HG03039 (cell line): Measurements from ENCODE around the gene FBXL7.

Experiments
- ATAC-seq: cut with Tn5 transposase; IDR thresholded peaks from one replicate; pipeline ENCODE4 v1.9.1; 2021; ENCODE audit warnings: mild to moderate bottlenecking, moderate library complexity; ENCODE audit not compliant: unreplicated experiment

FBXL7 gene

DNA sequence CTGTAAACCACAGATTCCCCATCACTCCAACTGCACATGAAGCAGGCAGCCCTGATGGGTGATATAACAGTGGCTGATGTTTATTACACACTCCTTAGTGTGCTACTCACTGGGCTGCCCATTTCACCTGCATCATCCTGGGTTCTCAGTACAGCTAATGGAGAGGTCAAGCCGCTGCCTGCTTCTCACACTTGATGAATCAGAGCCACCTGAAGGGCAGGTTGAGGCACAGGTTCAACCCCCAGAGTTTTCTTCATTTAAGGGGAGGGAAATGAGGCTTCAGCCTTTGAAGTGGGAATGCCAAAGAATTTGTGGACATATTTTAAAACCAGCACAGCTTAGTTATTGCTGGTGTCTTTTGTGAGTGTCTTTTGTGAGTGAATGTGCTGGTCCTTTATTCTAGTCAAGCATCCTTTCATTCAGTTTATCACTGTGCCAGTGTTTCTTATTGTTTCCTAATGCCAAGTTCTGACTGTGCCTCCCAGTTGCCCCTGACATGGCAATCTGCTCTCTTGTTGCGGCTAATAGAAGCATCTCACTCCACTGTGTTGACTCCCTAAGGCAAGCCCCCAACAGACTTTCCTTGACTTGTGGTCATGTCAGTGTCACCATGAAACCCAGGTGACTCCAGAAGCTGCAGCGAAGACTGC is 109.2 kb downstream of the FBXL7 start:
- ATAC-seq, result no peak

DNA sequence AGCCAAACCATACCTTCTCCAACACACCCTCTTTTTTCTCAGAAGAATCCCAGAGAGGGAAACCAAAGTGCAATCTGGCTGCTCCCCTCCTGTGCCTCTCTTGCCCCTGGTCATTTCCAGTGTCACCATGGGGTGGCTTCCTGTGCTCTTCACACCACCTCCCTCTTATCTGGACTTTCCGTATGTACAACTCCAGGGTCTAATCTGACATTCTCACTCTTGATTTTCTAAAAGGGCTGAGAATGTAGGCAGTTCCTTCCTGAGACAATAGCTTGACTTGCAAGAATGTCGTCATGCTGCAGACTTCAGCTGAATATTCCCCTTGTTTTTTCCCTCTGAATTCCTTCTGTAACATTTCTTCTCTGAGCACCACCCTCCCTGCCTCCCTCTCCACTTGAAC is 110.2 kb downstream of the FBXL7 start:
- ATAC-seq, result no peak

DNA sequence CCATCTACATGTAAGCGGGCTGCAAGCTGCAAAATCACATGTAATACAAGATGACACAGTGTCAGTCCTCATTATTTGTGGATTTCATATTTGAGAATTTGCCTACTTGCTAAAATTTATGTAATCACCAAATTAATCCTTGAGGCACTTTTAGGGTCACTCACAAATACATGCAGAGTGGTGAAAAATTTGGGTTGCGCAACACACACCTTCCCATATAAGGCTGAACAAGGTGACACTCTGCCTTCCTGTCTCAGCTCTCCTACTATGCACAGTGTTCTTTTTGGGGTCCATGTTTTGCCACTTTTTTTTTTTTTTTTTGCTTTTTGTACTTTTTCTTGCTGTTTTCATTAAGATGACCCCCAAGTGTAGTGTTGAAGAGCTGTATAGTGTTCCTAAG is 111.0 kb downstream of the FBXL7 start:
- no peak for ATAC-seq

DNA sequence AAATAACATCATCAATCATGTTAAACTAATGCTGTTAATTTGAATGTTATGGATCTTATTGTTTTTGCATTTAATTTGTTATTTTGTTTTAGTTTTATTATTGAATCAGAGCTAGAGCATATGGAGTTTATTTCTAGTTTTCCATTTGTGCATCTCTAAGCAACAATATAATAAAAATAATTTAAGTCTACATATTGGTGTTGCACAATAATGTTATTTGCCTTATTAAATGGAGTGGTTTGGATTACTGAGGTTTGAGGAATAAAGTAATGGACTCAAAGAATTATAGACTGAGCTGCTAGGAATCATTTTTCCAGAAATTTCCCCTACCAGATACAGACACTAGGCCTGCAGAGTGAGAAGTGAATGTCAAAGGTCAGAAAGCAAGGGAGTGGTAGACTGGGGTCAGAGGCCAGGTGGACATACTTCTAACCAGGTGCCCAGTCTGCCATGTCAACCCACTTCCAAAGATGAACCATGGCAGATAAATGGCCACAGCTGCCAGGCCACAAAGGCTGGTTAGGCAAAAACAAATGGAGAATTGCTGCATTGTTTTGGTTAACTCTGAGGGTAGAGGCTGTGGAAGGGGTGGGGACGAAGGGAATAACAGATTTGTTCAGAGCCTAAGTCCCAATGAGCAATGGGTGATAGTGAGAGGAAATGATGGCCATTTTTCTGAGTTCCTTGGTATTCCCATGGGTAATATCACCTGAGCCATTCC is 113.1 kb downstream of the FBXL7 start:
- no peak for ATAC-seq

DNA sequence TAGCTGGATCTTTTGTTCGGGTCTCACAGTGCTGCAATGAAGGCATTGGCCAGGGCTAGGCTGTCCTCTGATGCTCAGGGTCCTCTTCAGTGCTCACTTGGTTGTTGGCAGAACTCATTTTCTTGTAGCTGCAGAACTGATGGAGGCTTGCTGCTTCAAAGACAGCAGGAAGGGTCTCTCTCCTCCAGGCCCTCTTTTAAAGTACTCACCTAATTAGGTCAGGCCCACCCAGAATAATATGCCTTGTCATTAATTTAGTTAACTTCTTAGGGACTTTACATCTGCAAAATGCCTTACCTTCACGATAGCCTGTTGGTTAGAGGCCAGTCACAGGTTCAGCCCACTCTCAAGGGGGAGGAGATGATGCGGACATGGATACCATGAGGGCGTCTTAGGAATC is 114.7 kb downstream of the FBXL7 start:
- no peak for ATAC-seq

DNA sequence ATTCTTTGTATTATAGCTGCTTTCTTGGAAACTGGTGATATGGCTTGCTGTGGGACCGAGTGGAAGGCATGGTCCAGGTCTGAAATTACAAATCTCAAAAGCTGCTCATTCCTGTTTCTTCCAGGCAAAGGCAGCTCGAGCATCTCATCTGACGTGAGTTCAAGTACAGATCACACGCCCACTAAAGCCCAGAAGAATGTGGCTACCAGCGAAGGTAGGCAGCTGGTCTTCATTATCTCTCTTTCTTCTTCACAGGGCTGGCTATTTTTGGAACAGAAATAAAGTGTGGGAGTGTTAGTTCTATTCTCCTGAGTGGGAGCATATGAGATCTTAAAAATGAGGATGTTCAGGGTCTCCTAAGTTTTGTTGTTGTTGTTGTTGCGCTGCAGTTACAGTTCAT is 115.9 kb downstream of the FBXL7 start:
- no peak for ATAC-seq

DNA sequence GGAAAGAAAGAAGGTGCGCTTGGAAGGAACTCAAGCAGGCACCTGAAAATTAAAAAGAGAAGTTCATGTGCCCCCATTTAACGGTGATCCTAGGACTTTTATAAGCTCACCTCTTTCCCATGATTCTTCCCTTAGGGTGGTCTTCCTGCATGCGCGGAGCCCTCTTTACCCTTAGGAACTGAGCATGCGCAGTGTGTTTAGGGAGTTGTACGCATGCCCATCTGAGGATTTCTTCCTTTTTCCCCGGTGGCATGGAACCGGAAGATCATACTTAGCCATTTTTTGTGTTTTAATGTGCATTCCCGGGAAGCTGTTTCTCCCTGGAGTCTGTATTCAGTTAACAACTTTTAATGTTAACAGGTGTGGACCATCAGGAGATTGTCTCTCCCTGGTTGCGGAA is 119.0 kb downstream of the FBXL7 start:
- no peak for ATAC-seq

DNA sequence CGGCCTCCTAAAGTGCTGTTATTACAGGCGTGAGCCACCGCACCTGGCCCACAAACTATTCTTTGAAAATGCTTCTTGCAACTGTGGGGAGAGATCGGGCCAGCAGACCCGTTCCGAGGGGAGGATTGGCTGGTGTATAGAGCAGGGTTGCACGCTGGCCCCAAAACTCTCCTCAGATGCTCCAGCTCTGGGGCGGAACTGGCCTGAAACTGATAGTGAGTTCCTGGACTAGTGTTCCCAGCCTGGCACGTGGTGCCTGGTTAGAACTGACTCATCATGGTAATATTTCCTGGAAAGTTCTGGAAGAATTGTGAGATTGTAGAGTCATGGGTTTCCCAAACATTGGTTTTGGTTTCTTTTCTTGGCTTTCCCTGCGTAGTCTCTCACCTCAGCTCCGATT is 120.5 kb downstream of the FBXL7 start:
- ATAC-seq, result no peak

DNA sequence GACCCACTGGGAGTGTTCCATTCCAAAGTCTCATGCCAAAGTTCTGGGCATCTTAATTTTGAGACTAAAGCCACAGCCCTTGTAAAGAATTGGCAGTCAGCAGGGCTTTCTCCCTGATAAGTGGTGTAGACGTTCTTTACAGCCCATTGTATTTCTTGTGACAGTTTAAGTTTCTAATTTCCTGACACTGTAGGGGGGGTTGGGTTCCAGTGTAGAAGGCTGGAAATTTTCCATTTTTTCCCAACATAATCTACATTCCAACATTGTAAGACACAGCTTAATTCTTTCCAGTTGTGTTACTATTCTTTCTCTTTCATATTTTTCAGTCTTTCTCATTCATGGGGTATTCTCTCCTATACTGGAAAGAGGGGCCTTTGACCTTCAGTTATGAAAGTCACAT is 121.1 kb downstream of the FBXL7 start:
- no peak for ATAC-seq

DNA sequence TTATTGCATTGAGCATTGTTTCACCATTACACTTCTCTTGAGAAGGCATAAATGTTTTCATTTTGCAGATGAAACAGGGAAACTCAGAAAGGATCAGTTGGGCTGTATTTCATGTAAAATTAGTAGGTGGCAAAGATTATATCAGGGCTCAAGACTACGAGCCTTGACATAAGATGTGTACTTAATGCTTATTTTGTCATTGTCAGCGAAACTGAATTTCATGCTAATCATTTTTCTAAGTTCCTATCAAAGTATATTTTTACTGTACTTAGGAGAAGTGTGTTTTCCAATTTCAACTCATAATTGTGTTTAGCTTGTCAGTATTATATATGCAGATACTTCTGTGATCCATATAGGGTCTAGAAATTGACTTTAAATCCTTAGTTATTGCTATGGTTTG is 123.8 kb downstream of the FBXL7 start:
- ATAC-seq, result no peak

DNA sequence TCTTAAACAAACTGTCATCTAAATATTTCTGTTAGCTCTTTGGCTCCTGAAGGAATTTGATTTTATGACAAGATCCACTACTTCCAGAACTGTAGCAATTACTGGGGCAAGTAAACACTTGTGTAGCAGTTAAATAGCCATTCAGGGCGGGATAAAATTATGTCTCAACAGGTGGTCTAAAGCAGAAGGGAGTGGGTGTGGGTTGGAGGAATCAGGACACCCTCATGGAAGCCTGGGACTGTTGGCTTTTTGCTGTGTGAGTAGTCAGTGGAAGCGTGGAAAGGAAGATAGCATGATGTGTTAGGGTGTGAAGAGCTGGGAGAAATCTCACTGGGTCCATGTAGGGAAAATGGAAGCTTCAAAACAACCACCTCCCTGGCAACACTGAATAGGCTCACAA is 127.1 kb downstream of the FBXL7 start:
- ATAC-seq, result no peak

DNA sequence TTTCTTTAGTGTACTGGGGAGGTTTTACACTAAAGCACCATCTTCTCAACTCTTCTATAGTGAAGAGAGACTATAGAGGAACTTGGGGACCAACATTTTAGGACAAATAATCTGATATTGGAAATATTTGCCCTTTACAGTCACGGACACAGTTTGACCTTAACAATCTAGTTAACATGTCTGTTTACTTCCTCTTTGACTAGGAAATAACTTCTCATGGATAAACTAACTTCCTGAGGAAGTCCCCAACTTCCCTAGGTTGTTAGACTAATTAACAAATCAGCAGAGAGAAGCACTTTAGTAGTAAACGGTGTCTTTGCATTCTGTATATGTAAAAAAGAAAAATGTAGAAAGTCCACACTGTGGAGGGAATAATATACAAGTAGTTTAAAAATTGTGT is 127.7 kb downstream of the FBXL7 start:
- ATAC-seq, result no peak

DNA sequence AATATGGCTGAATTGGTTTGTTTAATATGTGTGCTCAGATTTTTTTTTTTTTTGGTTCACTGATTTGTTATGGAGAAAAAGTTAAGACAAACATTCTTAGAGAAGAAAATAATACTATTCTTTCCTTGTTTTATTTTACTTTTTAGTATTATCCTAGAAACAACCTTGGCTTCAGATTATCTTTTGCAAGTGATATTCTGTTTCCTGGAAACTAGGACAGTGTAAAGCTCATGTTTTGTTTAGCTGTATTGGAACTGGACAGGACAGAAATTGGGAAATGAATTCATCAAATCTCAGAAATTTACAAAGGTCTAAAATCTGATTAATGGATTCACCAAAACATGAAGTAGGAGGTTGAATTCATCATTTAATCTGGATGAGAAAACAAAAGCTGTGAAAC is 130.5 kb downstream of the FBXL7 start:
- no peak for ATAC-seq

DNA sequence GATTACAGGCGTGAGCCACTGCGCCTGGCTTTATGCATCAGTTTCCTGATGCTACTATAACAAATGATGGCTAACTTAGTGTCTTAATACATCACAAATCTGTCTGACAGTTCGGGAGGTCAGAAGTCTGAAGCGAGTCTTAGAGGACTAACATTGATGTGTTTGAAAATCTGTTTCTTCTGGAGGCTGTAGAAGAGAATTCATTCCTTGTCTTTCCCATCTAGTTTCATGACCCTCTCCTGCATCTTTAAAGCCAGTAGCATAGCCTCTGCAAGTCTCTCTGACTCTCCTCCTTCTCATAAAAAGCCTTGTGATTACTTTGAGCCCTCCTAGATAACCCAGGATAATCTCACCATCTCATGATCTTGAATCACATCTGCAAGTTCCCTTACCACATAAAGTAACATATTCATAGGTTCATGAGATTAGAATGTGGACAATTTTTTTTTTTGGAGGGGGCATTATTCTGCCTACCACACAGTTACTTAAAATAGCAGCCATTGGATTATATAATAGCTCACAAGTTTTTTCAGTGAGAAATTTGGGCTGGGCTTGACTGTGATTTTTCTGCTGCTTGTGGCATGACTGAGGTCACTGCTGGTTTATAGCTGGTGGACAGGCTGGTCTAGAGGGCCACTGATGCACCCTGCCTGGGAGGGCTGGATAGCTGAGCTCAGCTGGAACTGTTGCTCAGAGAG is 134.8 kb downstream of the FBXL7 start:
- no peak for ATAC-seq

DNA sequence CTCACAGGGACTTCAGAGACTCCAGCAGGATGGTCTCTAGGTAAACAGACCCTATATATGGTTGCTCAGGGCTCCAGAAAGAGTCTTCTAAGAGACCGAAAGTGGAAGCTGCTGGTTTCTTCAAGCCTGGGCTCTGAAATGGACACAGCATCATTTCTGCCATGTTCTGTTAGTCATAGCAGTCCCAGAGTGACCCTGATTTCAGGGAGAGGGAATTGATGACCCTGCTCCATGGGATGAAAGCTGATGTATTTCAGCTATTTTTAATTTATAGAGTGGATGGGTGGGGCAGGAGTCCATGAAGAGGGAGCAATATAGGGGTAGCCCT is 135.3 kb downstream of the FBXL7 start:
- ATAC-seq, result no peak

DNA sequence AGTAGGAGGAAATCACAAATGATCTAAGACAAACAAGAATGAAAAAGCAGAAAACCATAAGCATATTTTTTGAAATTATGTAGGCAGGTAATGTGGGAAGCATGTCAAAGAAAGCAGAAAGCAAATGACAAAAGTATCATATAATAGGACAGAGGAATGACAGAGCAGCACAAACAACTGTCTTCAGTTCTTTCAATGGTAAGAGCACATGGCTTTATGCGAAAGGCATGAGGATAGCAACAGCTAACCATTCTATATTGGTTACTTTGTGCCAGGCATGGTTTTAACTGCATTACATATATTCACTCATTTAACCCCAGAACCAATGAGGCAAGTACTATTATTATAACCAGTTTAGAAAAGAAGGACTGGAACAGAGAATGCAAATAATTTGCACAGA is 137.4 kb downstream of the FBXL7 start:
- no peak for ATAC-seq

DNA sequence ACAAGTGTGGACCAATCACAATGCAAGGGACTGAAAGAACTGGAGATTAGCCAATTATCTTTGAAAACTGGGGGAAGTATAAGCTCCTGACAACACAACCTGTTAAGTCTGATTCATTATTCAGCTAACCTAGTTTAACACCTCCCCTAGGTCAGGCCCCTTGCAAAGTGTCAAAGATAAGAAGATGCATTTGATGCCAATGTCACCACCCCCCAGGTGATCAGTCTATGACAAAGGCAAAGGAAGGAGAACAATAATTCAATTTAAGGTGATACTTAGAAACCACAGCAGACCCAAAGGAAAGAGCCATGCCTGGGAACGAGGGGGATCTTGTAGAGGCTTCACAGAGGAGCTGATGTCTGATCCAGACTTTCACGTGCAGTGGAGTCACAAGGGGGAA is 137.9 kb downstream of the FBXL7 start:
- ATAC-seq, result no peak

DNA sequence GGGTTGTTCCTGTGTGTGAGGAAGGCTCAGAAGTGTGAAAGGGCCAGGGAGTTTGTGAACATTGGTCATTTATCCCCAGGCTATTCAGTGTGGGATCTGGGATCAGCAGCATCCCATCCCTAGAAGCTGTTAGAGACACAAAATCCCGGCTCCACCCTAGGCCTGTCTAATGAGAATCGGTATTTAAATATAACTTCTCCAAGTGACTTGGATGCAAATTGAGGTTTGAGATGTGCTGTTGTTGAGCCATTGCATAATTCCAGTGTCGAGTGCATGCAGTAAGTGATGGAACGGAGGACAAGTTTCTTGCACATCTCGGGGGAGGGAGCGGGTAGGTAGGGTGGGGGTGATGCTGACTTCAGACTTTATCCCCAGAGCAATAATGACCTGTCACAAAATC is 138.3 kb downstream of the FBXL7 start:
- ATAC-seq, result no peak

DNA sequence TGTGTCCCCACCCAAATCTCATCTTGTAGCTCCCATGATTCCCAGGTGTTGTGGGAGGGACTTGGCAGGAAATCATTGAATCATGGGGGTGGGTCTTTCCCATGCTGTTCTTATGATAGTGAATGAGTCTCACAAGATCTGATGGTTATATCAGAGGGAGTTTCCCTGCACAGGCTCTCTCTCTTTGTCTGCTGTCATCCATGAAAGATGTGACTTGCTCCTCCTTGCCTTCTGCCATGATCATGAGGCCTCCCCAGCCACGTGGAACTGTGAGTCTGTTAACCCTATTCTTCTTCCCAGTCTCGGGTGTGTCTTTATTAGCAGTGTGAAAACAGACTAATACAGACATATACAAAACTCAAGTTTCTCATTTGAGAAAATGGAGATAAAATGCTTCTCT is 139.3 kb downstream of the FBXL7 start:
- ATAC-seq, result no peak

DNA sequence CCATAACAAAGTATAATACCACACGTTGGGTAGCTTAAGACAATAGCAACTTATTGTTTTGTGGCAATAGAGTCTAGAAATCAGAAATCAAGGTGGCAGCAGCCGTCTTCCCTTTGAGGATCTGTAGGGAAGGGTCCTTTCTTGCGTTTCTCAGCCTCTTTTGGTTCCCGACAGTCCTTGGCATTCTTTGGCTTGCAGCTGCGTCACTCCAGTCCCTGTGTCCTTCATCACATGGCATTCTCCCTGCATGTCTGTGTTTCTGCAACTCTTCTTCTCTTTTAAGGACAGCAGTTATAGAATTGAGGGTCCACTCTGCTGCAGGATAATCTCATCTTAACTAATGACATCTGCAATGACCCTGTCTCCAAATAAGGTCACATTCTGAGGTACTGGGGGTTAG is 140.1 kb downstream of the FBXL7 start:
- ATAC-seq, result no peak

DNA sequence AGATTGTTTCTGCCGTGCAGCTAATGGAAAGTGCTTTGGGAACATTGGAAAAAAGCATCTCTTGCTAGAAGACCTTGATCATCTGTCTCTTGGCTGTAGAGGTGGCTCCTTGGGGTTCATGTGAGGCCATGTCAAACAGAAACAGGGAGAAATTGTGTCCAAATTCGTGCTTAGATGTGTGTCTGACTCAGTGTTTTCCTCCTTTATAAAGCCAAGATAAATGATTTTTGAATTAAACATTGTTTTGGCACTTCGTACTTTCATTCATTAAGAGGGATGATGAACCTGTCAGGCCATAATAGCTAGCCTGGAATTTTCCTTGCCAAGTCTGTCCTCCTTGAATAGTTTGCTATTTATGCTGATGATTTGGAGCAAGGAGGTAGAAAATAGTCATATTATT is 143.8 kb downstream of the FBXL7 start:
- ATAC-seq, result no peak

DNA sequence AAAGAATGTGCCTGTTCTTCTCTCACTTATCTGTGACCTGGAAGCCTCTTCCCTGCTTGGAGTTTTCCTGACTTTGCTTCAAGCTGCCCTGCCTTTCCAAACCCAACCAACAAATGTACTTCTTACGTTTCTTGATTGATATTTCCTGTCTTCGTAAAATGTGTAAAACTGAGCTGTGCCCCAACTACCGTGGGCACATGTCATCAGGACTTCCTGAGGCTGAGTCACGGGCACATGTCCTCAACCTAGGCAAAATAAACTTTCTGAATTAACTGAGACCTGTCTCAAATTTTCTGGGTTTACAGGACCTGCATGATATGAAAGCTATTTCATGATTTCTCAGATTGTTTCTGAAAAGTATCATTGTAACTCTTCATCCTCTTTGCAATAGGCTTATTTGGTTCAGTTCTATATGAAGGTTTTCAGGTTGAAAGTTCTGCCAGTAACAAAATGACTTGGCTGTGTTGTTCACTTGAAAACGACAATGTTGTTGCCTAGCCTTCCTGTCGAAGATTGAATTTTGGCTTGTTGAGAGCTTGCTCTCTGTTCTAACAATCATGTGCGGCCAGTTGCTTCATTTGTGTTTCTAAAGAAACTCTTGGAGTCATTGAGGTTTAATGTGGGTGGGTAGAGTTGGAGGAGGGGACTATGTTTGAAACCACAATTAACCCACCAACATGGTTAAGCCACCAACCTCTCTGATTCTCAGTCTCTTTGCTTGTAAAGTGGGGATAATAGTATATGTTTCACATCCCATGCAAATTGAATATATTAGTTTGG is 145.6 kb downstream of the FBXL7 start:
- ATAC-seq, result no peak
